LNCaP clone FGC (cell line): ENCODE measurements around the gene TMEM170A.

ENCODE experiments used
- DNase-seq: peaks from one replicate; pipeline ENCODE4 v3.0.0-alpha.2; 2011; ENCODE audit warnings: low read depth
- H3K4me3 ChIP-seq: 2 replicates; pipeline ENCODE4 v1.5.1; 2011; ENCODE audit warnings: mild to moderate bottlenecking, low read depth, low read length, control low read depth
- TF ChIP-seq, protein P1 (sequence below): IDR thresholded peaks from 2 replicates; pipeline ENCODE4 v1.5.1; 2012; ENCODE audit warnings: mild to moderate bottlenecking; ENCODE audit not compliant: control insufficient read depth, insufficient read depth; ENCODE audit errors: extremely low read depth

The TMEM170A gene

DNA sequence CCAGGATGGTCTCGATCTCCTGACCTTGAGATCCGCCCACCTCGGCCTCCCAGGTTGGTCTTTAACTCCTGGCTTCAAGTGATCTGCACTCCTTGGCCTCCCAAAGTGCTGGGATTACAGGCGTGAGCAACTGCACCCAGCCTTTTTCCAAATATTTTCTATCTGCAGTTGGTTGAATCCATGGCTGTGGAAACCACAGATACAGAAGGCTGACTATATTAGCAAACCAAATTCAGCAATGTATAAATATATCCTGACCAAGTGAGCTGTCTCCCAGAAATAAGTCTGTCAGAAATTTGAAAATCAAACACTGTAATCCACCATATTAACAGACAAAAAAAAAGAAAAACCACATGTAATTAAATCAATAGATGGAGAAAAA lies 40.8 kb downstream of the TMEM170A start:
- H3K4me3 ChIP-seq: no peak overlapping the region
- TF ChIP-seq, protein P1, sequence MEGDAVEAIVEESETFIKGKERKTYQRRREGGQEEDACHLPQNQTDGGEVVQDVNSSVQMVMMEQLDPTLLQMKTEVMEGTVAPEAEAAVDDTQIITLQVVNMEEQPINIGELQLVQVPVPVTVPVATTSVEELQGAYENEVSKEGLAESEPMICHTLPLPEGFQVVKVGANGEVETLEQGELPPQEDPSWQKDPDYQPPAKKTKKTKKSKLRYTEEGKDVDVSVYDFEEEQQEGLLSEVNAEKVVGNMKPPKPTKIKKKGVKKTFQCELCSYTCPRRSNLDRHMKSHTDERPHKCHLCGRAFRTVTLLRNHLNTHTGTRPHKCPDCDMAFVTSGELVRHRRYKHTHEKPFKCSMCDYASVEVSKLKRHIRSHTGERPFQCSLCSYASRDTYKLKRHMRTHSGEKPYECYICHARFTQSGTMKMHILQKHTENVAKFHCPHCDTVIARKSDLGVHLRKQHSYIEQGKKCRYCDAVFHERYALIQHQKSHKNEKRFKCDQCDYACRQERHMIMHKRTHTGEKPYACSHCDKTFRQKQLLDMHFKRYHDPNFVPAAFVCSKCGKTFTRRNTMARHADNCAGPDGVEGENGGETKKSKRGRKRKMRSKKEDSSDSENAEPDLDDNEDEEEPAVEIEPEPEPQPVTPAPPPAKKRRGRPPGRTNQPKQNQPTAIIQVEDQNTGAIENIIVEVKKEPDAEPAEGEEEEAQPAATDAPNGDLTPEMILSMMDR: no peak
- DNase-seq: no peak

DNA sequence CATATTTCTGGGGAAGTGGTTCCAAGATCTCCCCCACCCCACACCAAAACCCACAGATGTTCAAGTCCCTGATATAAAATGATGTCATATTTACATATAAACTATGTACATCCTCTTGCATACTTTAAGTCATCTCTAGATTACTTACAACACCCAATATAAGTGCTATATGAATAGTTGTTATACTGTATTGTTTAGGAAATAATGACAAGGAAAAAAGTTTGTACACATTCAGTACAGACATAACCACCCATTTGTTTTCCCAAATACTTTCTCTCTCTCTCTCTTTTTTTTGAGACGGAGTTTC lies 42.7 kb downstream of the TMEM170A start:
- no peak overlapping the region for H3K4me3 ChIP-seq
- TF ChIP-seq, protein P1: no peak

DNA sequence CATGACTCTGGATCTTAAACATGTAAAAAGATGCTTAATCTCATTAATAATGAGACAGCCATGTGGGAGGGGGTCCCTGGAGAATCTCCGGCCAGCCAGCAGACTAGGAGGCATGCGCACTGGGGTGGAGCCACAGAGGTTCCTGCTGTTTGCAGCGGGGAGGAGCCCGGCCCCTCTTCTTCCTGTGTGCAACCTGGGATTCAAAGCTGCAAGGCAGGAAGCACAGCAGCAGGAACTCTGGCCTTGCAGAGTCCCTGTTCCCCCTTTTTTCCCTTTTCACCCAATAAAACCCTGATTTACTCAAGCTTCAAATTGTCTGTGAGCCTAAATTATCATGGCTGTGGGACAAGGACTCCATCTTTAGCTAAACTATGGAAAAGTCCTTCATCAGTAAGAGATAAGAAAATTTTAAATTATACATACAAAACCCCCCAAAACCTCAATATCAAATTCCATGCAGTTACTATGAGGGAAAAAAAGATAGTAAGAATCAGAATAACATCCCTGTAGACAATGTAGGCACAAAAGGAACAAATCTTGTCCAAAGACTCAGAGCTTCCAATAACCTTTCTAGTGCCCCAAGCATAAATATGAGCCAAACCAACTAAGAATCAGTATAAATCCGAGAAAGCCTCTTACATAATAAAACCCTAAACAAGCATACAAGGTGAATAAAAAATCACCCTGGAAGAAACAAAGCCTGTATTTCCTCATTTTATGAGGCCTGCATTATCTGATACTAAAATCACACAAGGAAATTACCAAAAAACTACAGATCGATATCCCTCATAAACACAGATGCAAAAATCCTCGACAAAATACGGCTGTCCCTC lies 43.3 kb downstream of the TMEM170A start:
- TF ChIP-seq, protein P1: no peak
- no peak overlapping the region for H3K4me3 ChIP-seq
- no peak for DNase-seq

More for the DNA sequence above, 42.7 kb downstream of the TMEM170A start:
- DNase-seq: no peak

DNA sequence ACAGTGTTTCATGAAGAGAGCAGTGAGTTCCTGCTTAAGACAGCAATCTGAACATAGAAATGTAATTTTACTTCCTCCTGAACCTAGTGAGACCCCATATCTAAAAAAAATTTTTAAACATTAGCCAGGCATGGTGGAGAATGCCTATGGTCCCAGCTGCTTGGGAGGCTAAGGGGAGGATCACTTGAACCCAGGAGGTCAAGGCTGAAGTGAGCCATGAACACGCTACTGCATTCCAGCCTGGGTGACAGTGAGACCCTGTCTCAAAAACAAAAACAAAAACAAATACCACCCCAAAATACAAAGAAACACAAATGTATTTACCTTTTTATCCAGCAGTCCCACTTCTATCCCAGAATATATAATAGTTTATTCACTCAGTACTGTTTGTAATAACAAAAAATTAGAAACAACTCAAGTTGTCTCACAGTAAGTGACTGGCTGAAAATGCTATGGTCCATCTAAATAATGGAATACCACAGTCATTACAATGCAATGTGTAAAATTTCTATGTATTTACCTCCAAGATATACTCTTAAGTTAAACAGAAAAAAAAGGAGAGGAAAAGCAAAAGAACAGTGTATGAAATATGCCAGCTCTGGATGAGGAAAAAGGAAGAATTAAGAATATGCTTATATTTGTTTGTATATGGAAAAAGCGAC lies 47.5 kb downstream of the TMEM170A start:
- no peak overlapping the region for H3K4me3 ChIP-seq
- DNase-seq: no peak
- TF ChIP-seq, protein P1: no peak

DNA sequence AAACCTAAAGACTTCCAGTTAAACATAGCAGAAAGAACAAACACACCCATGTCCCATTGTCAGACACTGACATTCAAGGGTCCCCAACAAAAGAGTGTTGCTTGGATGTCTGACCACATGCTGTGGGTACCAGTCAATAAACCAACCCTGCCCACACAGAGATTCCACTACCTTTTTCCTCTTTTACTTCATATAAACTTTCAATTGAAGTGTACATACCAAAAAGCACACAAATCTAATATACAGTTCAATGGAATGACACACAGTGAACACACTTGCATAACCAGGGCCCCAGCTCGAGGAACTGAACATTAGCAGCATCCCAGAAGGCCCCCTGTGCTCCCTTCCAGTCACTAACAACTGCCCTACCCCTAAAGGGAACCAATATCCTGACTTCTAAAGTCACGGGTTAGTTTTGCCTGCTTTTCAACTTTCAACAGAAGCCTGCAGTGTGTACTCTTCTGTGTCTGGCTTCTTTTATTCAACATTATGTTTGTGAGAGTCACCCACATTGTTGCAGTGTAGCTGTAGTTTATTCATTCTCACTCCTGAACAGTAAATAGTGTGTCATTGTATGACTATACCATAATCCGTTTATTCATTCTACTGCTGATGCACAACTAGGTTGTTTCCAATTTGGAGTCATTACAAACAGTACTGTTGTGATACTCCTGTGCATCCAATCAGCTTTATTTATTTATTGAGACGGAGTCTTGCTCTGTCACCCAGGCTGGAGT lies 49.2 kb downstream of the TMEM170A start:
- TF ChIP-seq, protein P1: no peak
- no peak for DNase-seq
- H3K4me3 ChIP-seq: no peak overlapping the region

DNA sequence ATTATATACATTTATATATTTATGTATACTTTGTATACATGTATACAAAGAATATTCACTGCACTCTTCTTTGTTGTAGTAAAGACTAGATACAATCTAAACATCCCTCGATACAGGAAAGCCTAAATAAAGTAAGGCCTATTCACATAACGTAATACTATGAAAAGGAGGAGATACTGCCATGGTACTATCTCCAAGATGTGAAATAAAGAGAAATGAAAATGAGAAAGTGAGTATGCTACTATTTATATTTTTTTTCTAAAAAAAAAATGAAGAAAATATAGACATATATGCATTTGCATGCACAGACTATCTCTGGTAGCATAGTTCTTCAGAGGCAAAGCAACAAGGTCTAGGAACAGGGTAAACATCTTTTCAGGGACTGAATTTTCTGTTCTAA lies 50.5 kb downstream of the TMEM170A start:
- no peak for DNase-seq
- H3K4me3 ChIP-seq: no peak overlapping the region
- TF ChIP-seq, protein P1: no peak
